Measurements from ENCODE around the gene SLC9A7.

The SLC9A7 gene

DNA sequence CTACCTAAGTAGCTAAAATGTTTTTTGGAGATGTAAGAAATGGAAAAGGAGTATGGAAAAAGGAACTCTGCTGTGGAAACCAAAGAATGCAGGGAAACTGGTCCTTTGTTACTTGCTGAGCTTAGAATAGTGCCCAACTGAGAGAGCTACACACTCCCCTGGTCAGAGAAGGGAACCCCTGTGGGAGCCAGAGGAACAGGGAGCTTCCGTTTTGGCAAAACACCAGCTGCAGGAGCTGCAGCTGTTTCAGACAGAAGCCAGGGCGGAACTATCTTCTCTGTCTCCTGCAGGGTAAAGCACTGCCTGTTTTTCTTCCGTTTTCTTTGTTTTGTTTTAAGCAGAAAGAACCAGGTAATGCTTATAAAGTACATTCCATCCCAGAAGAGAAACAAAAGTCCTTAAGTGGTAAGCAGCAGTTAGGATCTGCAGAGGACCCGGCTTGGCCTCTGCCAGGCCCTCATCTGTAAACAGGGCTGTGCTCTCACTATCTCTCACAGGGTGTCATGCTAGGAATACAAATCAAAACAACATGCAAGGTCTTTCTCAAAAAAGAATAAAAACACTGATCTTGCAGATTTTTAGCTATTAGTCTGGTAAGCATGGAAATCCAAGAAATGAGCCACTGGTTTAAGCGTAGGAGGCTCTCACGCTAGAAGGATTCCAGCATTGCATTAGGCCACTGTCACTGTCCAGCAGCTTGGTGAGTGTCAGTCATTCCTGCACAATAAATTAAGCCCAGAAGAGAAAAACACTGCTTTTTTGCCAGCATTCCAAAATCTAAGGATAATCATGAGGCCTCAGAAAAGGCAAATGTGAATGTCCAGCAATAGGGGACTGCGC, 109.3 kb downstream of the SLC9A7 start:
- no peak for DNase-seq (ENCODE audit: low read depth in 2 of 2)

DNA sequence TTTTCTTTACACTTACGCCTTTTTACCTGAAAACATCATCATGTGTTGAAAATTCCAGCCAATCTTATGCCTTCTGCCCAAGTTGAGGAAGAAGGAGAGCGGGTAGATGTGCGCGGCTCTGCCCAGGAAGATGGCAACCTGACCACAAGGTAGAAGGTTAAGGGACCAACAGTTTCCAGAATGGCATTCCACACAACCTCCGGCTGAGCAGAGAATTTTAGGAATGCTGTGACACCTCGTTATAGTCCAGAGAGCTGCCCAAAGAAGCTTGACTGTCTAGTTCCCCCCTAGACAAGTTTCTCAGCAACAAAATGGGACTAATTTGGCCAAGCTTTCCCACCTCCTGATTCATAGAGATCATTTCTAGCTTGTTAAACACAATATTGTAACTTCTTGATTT, 110.3 kb downstream of the SLC9A7 start:
- no peak for DNase-seq (ENCODE audit: low read depth in 2 of 2)

DNA sequence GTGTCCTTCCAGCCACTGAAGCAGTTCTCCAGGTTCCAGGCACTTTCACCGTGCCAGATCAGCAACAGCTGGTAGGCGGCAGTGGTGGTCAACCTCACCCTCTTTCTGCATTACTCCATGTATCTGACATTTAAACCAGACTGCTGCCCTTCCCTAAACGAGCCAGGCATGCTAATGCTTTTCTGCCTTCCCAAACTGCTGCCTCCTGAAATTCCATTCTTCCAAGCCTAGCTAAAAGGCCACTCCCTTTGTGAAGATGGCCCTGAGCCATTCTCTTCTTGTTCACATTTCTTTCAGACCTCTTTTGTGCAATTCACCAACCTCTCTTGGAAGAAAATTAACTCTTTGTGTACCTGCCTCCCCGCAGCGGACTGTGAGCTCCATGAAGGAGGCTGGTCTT, 111.7 kb downstream of the SLC9A7 start:
- no peak for DNase-seq (ENCODE audit: low read depth in 2 of 2)

DNA sequence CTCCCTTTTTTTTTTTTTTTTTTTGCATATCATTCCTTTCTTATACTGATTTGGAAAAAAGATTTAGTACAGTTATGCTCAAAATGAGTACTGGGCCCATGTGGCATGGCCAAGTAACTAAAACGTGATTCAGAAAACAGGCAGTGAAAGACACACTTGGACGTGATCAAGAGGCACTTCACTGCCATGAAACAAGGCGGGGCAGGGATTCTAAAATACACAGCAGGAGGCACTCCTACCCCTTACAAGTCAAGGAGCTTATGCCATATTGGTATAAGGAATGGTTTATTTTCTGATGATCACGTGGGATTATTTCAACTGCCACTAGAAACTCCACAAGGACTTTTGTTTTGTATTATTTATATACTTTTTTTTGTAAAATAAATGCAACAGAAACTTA, 113.3 kb downstream of the SLC9A7 start:
- no peak for DNase-seq (ENCODE audit: low read depth in 2 of 2)

DNA sequence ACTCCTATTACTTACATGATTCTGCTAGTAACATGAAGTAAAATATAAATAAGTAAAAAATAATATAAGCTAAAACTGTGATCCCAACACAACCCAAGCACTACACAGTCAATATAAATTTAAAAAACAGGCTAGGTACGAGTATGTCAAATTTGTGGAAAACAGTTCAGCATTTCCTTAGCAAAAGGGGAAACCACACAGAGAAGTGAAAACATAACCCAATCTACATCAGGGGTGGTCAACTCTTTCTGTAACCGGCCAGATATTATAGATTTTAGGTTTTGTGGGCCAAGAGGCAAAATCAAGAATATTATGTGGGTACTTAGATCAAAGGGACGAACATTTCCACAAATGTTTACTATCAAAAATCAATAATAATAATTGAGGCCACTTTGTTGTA, 115.3 kb downstream of the SLC9A7 start:
- DNase-seq (ENCODE audit: low read depth in 2 of 2), result no peak

DNA sequence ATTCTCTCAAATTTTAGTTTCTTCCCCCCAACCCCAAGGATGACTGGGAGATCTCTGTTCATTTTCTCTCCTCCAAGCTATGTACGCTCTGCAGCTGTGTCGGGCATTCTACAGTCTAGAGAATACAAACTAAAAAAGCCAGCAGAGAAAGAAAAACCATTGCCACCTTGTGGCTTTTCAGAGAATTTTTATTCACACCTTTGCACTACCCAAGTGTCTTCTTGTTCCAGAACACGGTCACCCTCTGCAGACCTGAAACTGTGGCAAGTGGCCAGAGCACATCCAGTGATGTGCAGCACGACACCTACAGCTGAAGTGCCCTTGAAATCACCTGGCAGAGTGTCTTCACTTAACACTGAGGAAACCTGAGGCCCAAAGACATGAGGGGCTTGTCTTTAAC, 116.8 kb downstream of the SLC9A7 start:
- no peak for DNase-seq (ENCODE audit: low read depth in 2 of 2)

DNA sequence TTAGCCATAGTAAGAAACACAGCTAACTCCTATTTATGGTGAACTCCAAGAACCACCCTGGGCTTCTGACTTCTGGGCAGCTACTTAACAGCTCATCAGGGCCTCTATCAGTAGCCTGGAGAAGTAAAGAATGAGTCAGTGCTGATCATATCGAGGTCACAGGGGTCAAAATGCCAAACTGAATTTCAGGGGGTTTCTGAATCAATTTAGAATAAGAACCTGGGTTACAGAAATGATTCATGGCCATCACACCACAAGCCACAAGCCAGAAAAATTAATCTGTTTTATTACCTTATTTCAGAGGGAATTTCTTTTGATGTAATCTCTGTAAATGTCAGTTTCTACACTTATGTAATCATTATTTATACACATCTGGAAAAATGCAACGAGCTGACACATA, 121.0 kb downstream of the SLC9A7 start:
- no peak for DNase-seq (ENCODE audit: low read depth in 2 of 2)

DNA sequence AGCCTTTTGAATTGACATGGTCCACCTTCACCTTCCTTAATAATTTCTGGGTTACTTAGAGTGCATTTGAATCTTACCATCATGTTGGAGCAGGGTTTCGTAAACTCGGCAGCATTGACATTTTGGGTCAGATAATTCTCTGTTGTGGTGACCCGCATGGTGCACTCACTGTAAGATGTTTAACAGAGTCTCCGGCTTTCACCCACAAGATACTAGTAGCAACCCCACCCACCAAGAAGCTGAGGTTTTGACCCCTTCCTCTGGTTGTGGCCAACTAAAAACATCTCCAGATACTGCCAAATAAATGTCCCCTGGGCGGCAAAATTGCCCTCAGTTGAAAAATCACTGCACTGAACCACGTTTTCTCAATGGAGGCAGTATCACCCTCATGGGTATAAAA, 122.7 kb downstream of the SLC9A7 start:
- no peak for DNase-seq (ENCODE audit: low read depth in 2 of 2)

DNA sequence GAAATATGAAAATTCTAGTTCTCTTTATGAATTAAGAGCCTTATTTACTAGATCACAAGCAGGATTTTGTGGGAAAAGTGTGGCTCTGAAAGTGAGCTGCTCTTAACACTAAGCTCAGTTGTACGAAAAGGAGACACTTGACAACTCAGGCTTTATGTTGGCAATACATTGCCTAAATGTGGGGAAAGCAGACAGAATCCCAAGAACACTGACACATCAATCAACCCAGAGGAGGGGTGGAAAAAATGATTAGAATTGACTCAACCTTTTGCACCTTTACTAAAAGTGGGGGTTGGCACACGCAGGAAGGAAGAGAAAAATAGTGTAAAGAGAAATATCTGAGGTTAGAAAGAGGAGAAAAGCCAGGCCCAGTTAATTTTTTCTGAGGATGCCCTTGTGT, 123.7 kb downstream of the SLC9A7 start:
- DNase-seq (ENCODE audit: low read depth in 2 of 2), result no peak

DNA sequence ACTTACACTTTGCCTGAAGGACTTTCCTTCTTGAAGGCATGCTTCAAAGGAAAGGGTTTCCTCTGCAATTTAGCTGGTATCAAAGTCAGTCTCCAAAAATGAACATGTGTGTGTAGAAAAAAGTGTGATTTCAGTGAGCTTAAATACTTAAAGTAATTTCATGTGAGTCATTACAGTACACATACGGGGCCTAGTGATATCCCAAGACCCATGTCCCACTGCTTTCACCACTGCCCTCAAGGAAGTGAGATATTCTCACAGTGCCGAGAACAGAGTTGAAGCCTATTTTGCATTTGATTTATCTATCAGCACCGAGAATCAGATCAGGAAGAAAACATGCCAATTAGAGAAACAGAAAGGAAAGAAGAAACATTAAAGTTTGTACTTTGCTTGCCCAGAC, 124.3 kb downstream of the SLC9A7 start:
- no peak for DNase-seq (ENCODE audit: low read depth in 2 of 2)

DNA sequence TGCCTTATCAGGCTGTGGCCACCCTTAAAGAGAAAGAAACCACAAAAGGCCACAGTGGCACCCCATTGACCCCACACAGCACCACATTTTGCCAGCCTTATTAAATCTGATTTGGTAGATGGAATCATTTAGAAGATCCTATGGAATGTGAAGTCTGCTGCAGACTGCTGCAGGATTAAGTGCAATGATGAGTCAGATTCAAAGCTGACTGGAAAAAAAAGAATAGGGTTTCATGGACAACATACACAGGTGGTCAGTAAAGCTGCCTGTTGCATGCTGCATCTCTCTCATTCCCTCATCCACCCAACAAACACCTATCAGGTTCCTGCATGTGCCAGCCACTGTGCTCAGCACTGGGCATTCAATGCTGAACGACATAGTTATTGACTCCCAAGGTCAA, 128.8 kb downstream of the SLC9A7 start:
- no peak for DNase-seq (ENCODE audit: low read depth in 2 of 2)

DNA sequence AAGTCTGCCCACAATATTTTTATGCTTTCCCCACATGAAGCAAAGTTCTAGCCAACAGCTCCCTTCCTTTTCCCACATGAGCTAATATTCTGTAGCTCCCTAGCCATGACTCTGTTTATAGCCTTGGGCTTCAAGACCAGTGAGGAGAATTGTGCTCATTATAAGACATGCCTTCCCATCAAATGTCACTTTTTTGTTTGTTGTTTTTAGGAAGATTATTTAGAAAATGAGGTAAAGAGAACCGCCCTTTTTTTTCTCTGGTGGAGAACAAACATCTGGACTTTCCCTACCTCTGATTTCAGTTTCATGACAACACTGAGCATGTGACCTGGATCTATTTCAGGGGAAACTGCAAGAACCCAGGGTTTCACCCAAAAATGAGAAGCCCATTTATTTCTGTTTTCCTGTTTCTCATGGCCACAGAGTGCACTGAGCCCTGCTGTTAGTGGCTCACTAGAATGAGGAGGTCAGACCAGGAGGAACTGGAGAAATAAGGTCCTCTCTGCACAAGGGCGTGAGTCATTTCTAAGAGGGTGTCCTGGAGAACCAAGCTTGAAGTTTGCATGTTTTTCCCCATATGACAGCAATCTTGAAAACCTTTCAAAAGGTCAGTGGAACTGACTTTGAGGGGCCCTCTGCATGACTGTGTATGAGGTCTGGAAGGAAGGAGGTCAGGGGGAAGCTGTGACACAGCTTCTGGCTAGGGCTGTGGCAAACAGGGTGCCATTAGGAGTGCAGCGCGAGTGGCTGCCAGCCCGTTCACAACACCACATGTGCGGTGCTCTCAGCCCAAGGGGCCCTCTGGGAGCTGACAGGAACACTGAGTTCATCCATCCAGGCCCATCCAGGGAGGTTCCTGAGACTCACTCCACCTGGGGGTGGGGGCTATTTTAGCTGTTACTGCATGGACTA, 130.2 kb downstream of the SLC9A7 start:
- DNase-seq (ENCODE audit: low read depth in 2 of 2), result peak in 1 of 2 donors; percentile 15

DNA sequence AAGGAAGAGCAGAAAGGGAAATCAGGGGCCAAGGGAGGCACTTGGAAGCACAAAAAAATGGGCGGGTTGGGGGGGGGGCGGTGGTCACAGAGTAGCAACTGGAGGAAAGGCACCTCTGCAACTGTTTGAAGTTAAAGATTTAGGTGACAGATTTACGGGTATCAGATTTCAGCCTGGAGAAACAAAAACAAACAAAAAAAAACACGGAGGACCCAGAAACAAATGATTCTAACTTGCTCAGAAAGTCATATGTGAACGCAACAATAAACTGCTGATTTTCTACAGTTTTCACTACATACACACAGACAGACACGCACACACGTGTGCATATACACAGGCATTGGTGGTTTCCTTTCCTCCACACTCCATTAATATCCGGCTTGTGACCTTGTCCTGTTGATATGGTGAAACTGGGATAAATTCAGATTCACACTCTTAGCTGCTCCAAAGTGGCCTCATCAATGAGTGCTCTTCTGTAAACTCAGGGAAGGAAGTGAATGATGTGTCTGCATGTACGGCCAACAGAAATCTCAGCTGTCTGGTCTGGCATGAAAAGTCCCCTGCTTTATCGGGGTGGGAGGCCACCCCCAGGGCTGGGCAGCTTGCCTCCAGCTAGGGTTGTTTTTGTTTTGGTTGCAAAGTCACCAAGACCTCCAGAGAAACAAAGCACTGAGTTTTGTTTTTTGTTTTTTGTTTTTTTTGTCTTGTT, 131.1 kb downstream of the SLC9A7 start:
- DNase-seq (ENCODE audit: low read depth in 2 of 2), result no peak

DNA sequence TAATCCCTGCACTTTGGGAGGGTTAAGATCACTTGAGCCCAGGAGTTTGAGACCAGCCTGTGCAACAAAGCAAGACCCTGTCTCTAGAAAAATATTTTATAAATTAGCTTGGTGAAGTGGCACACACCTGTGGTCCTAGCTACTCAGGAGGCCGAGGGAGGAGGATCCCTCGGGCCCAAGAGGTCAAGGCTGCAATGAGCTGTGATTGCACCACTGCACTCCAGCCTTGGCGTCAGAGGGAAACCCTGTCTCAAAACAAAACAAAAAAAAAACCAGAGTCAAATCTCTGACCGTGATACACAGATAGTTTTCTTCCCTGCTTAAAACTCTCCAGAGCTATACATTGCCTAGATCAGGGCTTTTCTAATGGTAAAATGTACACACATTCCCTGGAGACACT, 131.9 kb downstream of the SLC9A7 start:
- no peak for DNase-seq (ENCODE audit: low read depth in 2 of 2)

DNA sequence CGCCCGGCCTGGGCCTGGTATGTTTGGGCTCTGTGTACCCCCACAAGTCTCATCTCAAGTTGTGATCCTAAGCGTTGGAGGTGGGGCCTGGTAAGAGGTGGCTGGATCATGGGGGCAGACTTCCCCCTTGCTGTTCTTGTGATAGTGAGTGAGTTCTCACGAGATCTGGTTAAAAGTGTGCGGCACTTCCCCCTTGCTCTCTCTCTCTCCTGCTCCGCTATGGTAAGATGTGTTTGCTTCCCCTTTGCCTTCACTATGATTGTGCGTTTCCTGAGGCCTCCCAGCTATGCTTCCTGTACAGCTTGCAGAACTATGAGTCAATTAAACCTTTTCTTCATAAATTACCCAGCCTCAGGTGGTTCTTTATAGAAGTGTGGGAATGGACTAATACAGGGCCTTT, 132.4 kb downstream of the SLC9A7 start:
- peak in 1 of 2 donors; percentile 18 for DNase-seq (ENCODE audit: low read depth in 2 of 2)

DNA sequence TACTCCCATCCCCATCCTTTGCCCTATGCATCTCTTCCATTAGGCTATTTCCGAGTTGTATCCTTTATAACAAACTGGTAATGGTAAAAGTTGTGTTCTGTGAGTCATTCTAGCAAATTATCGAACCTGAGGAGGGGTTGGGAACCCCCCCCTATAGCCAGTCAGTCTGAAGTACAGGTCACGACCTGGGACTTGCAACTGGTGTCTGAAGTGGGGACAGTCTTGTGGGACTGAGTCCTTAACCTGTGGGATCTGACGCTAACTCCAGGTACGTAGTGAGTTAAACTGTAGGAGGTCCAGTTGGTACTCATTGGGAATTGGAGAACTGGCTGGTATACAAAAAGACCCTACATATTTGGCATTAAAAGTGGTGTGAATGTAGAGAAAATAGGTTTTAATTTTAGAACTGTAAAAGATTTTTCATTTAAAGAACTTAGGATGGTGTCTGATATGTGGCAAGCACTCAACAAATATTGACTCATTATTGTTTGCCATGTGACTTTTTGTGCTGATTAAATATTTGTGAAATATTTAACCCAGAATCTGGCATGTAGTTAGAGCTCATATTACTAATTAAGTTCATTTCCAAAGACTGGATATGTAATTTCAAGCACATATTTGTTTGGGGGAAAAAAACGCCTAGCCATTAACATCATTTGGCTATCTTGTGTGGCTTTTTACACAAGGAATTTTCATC, 134.7 kb downstream of the SLC9A7 start:
- no peak for DNase-seq (ENCODE audit: low read depth in 2 of 2)

DNA sequence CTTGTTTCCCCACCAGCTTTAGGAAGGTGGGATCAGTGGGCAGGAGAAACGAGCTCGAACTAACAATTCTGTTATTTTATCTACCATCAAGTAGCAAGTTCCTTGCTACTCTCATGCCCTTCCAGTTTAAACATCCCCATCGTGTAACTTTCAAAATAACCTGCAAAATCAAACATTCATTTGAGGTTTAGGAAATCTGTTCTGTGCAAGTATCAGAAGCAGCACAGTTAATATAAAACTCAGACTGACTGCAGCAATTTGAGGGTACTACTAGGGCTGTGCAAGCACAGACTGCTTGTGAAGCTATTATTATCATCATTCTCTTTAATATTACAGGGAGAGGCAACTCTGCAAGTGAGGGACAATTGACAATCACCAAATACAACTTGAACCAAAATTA, 137.3 kb downstream of the SLC9A7 start:
- DNase-seq (ENCODE audit: low read depth in 2 of 2), result no peak

DNA sequence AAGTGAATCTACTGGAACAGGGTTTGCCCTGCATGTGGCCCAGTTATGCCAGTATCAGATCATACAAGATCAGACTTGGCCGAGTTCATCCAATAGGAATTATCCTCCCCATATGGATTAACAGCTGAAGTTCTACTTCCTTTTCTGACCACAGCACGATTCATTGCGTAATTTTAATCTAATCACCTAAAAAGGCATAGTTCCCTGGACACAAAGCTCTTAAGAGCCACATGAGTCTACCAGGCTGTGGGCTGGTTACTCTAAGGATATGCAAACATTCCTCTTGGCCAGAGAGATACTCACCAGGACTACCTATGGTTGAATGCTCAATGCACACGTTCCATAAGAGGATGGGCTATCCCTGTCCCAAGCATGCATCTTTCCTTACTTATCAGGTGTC, 138.4 kb downstream of the SLC9A7 start:
- no peak for DNase-seq (ENCODE audit: low read depth in 2 of 2)

DNA sequence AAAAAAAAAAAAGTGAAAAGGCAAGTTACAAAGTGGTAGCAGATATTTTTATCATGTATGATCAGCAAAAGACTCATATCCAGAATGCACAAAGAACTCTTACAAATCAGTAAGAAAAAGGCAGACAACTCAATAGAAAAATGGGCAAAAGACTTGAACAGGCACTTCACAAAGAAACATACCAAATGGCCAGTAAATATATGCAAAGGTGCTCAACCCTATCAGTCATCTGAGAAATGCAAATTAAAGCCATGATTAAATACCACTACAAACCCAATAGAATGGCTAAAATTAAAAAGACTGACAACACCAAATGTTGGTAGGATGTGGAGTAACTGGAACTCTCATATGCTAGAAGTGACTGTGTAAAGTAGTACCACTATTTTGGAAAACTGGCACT, 140.0 kb downstream of the SLC9A7 start:
- no peak for DNase-seq (ENCODE audit: low read depth in 2 of 2)

DNA sequence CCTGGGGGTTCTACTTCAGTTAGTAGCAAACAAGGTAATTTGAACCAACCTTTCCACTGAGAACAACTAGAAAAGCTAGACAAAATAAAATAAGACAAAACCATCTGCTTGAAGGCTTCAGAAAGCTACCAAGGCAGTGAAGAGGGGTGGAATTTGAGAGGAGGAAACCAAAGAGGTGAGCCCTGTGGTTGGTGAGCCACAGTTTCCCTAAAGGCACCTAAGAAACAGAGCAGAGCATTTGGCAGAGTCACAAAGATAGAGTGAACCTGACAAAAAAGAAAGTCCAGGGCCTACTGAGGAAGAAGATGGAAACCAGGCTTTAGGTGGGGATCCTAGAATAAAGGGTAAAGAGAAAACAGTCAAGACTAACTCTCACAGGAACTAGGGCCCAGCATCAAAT, 141.0 kb downstream of the SLC9A7 start:
- no peak for DNase-seq (ENCODE audit: low read depth in 2 of 2)

DNA sequence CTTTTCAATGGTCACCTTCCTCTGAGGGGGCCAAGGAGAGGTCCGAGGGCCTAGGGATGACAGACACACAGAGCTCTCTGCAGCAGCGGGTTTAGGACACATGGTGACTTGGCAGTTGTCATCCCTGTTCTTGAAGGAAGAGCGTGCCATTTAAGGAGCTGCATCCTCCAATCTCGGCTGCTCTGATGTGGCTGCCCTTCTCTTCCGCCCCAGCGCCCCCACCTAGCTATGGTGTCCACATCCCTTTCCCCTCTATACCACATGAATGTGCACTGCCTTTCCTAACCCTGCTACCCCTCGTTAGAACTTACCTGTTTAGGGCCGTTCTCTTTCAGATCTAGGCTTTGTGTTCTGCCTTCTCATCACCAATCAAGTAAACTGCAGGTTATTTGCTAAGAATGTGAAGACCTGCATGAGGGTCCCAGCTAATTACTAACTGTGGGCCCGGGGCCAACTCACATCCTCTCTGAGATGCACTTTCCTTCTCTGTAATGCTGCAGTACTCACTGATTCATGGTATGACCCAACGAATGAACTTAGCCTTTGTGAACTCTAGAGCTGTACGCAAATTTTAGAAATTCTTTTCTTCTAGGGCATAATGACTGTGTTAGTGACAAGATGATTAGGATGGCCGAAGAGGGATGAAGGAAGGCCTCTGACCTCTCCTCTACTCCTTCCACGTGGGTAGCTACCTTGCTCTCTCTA, 147.1 kb downstream of the SLC9A7 start:
- DNase-seq (ENCODE audit: low read depth in 2 of 2), result no peak

All from stimulated activated CD4-positive, alpha-beta T cell treated with anti-CD3 and anti-CD28 coated beads, Interleukin-15, amount 100 ng/mL, for 48 hours (primary cell).